SK-N-SH (cell line): Measurements from ENCODE around the gene TRIM9. TPM values are rescaled to one million over a fixed set of nuclear protein-coding genes. Genes with fewer than 3 reads are reported as not detected.

Source experiments
- CTCF ChIA-PET: fragments of 300-600, 350-600 bp; formaldehyde crosslinking; extraction: SDS; loops from one replicate; lab custom pipeline; 2021; lab: Yijun Ruan, JAX
- POLR2A ChIA-PET: fragments of 350-600 bp; sonication (Branson Sonifier 250); formaldehyde crosslinking; extraction: SDS; loops from one replicate; lab custom pipeline; 2020; ENCODE audit warnings: antibody characterized with exemption, inconsistent platforms; lab: Yijun Ruan, JAX
- DNase-seq: peaks from one replicate; pipeline ENCODE4 v3.0.0; 2012
- H2AFZ ChIP-seq: fragments of 200-600 bp; sonication (generic); 2 replicates; pipeline ENCODE4 v1.8.1; 2016; ENCODE audit warnings: antibody characterized with exemption, mild to moderate bottlenecking, low read depth
- H3F3A ChIP-seq: fragments of 200-600 bp; sonication (generic); replicated peaks from 2 replicates; pipeline ENCODE3; 2016; ENCODE audit warnings: antibody characterized with exemption, mild to moderate bottlenecking; ENCODE audit not compliant: insufficient read depth
- H3K27ac ChIP-seq, 2 experiments: fragments of 200-500 bp in 1 of 2; fragments of 200-600 bp in 1 of 2; sonication (Bioruptor generic) in 1 of 2; sonication (generic), shearing (Covaris generic) in 1 of 2; 2 replicates each; pipeline versions ENCODE4 v1.5.1 to v1.6.1; 2014 to 2016; ENCODE audit warnings: low read depth in 2 of 2, inconsistent platforms in 1 of 2, low read length in 1 of 2, mild to moderate bottlenecking in 1 of 2, mixed read lengths in 1 of 2
- H3K27me3 ChIP-seq: fragments of 200-600 bp; sonication (generic), shearing (Covaris generic); 2 replicates; pipeline ENCODE4 v1.6.1; 2016; ENCODE audit warnings: mixed run types; ENCODE audit not compliant: insufficient read depth
- H3K36me3 ChIP-seq, 2 experiments: fragments of 200-500 bp in 1 of 2; fragments of 200-600 bp in 1 of 2; sonication (Bioruptor generic) in 1 of 2; sonication (generic) in 1 of 2; replicated peaks in 1 of 2; 2 replicates each; pipeline versions ENCODE3 to v1.5.1; 2014 to 2016; ENCODE audit warnings: low read length in 1 of 2, mild to moderate bottlenecking in 1 of 2; ENCODE audit not compliant: insufficient read depth in 2 of 2, control insufficient read depth in 1 of 2
- H3K4me1 ChIP-seq, 2 experiments: fragments of 200-500 bp in 1 of 2; fragments of 200-600 bp in 1 of 2; sonication (Bioruptor generic) in 1 of 2; sonication (generic), shearing (Covaris generic) in 1 of 2; 2 replicates each; pipeline versions ENCODE4 v1.5.1 to v1.6.1; 2014 to 2016; ENCODE audit warnings: low read depth in 1 of 2, low read length in 1 of 2, mixed run types in 1 of 2; ENCODE audit not compliant: insufficient read depth in 2 of 2, control insufficient read depth in 1 of 2
- H3K4me2 ChIP-seq: fragments of 200-600 bp; sonication (generic), shearing (Covaris generic); 2 replicates; pipeline ENCODE4 v1.6.1; 2017; ENCODE audit warnings: mixed run types
- H3K4me3 ChIP-seq, 2 experiments: fragments of 200-500 bp in 1 of 2; fragments of 200-600 bp in 1 of 2; sonication (Bioruptor generic) in 1 of 2; sonication (generic), shearing (Covaris generic) in 1 of 2; 2 replicates each; pipeline versions ENCODE4 v1.5.1 to v1.8.1; 2014 to 2016; ENCODE audit warnings: low read depth in 2 of 2, inconsistent platforms in 1 of 2, low read length in 1 of 2, mild to moderate bottlenecking in 1 of 2, mixed read lengths in 1 of 2, moderate library complexity in 1 of 2
- H3K79me2 ChIP-seq: fragments of 200-600 bp; sonication (generic); 2 replicates; pipeline ENCODE4 v1.8.1; 2017; ENCODE audit warnings: mild to moderate bottlenecking; ENCODE audit not compliant: insufficient read depth
- H3K9ac ChIP-seq: fragments of 200-600 bp; sonication (generic); 2 replicates; pipeline ENCODE4 v1.6.1; 2017; ENCODE audit warnings: mixed run types
- H3K9me2 ChIP-seq: fragments of 200-600 bp; sonication (generic); 2 replicates; pipeline ENCODE4 v1.6.1; 2017; ENCODE audit warnings: mixed run types
- H3K9me3 ChIP-seq: fragments of 200-600 bp; sonication (generic); 2 replicates; pipeline ENCODE4 v1.6.1; 2017; ENCODE audit warnings: mixed run types, mild to moderate bottlenecking, moderate library complexity
- H4K20me1 ChIP-seq: fragments of 200-600 bp; sonication (generic); 2 replicates; pipeline ENCODE4 v1.6.1; 2017; ENCODE audit warnings: mild to moderate bottlenecking, mixed run types; ENCODE audit not compliant: insufficient read depth
- CHD2 ChIP-seq: fragments of 150-350 bp; IDR thresholded peaks from 2 replicates; pipeline ENCODE4 v1.6.1; 2018; ENCODE audit warnings: low read length; ENCODE audit not compliant: partially characterized antibody
- ELF1 ChIP-seq: IDR thresholded peaks from 2 replicates; pipeline ENCODE4 v1.4.0; 2012
- EP300 ChIP-seq, 2 experiments: IDR thresholded peaks; 2 replicates each; pipeline versions ENCODE4 v1.4.0 to v1.6.1; 2012; ENCODE audit warnings: borderline replicate concordance in 1 of 2, low read depth in 1 of 2, low read length in 1 of 2
- FOSL2 ChIP-seq: IDR thresholded peaks from 2 replicates; pipeline ENCODE4 v1.4.0; 2012; ENCODE audit warnings: low read depth, mild to moderate bottlenecking, moderate library complexity, borderline replicate concordance
- FOXJ3 ChIP-seq: sonication (generic); formaldehyde crosslinking; IDR thresholded peaks from 2 replicates; pipeline ENCODE4 v1.5.1; 2020; ENCODE audit warnings: mild to moderate bottlenecking, missing genetic modification reagents
- FOXM1 ChIP-seq: IDR thresholded peaks from 2 replicates; pipeline ENCODE4 v1.4.0; 2012; ENCODE audit warnings: low read depth, mild to moderate bottlenecking
- MEF2A ChIP-seq: IDR thresholded peaks from 2 replicates; pipeline ENCODE4 v1.4.0; 2012; ENCODE audit warnings: low read depth, borderline replicate concordance
- MXI1 ChIP-seq: IDR thresholded peaks from 2 replicates; pipeline ENCODE4 v1.6.1; 2012; ENCODE audit warnings: mild to moderate bottlenecking, low read depth, low read length, improper control_type of control experiment
- NRF1 ChIP-seq: IDR thresholded peaks from 2 replicates; pipeline ENCODE4 v1.6.1; 2012; ENCODE audit warnings: low read depth, mild to moderate bottlenecking, low read length
- POLR2AphosphoS5 ChIP-seq: IDR thresholded peaks from 2 replicates; pipeline ENCODE4 v1.6.1; 2012; ENCODE audit warnings: low read depth, low read length
- RAD21 ChIP-seq: IDR thresholded peaks from 2 replicates; pipeline ENCODE4 v1.6.1; 2012; ENCODE audit warnings: mild to moderate bottlenecking, low read length
- RCOR1 ChIP-seq: fragments of 150-350 bp; IDR thresholded peaks from 2 replicates; pipeline ENCODE4 v1.6.1; 2017; ENCODE audit warnings: antibody characterized with exemption, low read length
- RXRA ChIP-seq: IDR thresholded peaks from 2 replicates; pipeline ENCODE4 v1.4.0; 2012; ENCODE audit warnings: low read depth, mild to moderate bottlenecking, borderline replicate concordance
- SIN3A ChIP-seq: IDR thresholded peaks from 2 replicates; pipeline ENCODE4 v1.6.1; 2012; ENCODE audit warnings: low read depth, mild to moderate bottlenecking, low read length, moderate library complexity, borderline replicate concordance
- SMC3 ChIP-seq: IDR thresholded peaks from 2 replicates; pipeline ENCODE4 v1.6.1; 2012; ENCODE audit warnings: low read depth, low read length, improper control_type of control experiment
- TCF12 ChIP-seq: IDR thresholded peaks from 2 replicates; pipeline ENCODE4 v1.4.0; 2012
- TEAD4 ChIP-seq: IDR thresholded peaks from 2 replicates; pipeline ENCODE4 v1.4.0; 2012; ENCODE audit warnings: mild to moderate bottlenecking, borderline replicate concordance; ENCODE audit not compliant: insufficient read depth
- YY1 ChIP-seq: IDR thresholded peaks from 2 replicates; pipeline ENCODE4 v1.4.0; 2012; ENCODE audit warnings: low read depth, mild to moderate bottlenecking
- WGBS: methylation state at CpG from one replicate; pipeline ENCODE4 v1.1.6; 2017; ENCODE audit warnings: low lambda C conversion rate; 5-methylcytosine and 5-hydroxymethylcytosine counted together
- polyA plus RNA-seq, 3 experiments: library from polyadenylated mRNA; depleted of rRNA; stranded (reverse); fragments of >200 nt; gene quantifications; 2 replicates each; pipeline ENCODE4 v1.2.3, GENCODE V29; 2012
- TF ChIP-seq, protein P1 (sequence below): IDR thresholded peaks from 2 replicates; pipeline ENCODE4 v1.4.0; 2012; ENCODE audit warnings: low read depth, borderline replicate concordance
- TF ChIP-seq, protein P2 (sequence below): fragments of 200-600 bp; sonication (generic); IDR thresholded peaks from 2 replicates; pipeline ENCODE4 v1.6.1; 2017; ENCODE audit warnings: antibody characterized with exemption, mild to moderate bottlenecking, moderate library complexity
- TF ChIP-seq, protein P3 (sequence below): IDR thresholded peaks from 2 replicates; pipeline ENCODE4; 2012
- TF ChIP-seq, protein P4 (sequence below): fragments of 150-350 bp; IDR thresholded peaks from 2 replicates; pipeline ENCODE4 v1.6.1; 2017; ENCODE audit warnings: antibody characterized with exemption, low read length, low read depth, borderline replicate concordance

TRIM9 gene
- polyA plus RNA-seq, 1 of the 3 experiments (the other 2 are of a cell fraction): 3.9 TPM

DNA sequence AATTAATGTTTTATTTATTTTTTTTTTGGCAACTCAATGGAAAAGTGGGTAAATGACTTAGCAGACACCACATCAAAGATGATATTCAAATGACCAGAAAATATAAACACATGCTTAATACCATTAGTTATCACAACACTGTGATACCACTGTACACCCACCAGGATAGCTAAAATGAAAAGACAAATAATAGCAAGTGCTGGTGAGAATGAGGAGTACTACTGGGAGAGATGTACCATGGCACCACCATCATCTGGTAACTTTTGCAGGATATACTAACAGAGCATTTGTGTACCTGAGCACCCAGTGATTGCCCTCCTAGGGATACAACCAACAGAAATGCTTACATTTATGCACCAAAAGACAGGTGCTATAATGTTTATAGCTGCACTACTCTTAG, 21.9 kb downstream of the TRIM9 start:
- Histone ChIP-seq H3F3A (peaks cover 5% of the 10 kb centered on the region), H3K27me3 (no peaks in the 10 kb centered on the region), H3K79me2 (no peaks in the 10 kb centered on the region), H3K27ac (no peak overlapping the region), H3K9me2 (no peaks in the 10 kb centered on the region), H3K9ac (no peak overlapping the region), H3K4me1 (peaks cover 0 to 3% of the 10 kb centered on the region in 2 experiments; a peak in 1 of 4 replicates), H3K4me3 (no peak overlapping the region), H3K9me3 (peaks cover 6% of the 10 kb centered on the region; the same call in 1 of the 2 replicates), H2AFZ (no peak overlapping the region), H3K4me2 (no peak overlapping the region), H3K36me3 (peaks cover 0 to 5% of the 10 kb centered on the region in 2 experiments), H4K20me1 (no peaks in the 10 kb centered on the region)
- no peak for TF ChIP-seq TEAD4
- TF ChIP-seq FOXJ3: no peak
- no peak for TF ChIP-seq EP300 (IDR thresholded peaks at IDR 0.05; ENCODE audit: borderline replicate concordance in 1 of 2, low read depth in 1 of 2, low read length in 1 of 2)
- TF ChIP-seq FOXM1: no peak
- TF ChIP-seq, protein P1, sequence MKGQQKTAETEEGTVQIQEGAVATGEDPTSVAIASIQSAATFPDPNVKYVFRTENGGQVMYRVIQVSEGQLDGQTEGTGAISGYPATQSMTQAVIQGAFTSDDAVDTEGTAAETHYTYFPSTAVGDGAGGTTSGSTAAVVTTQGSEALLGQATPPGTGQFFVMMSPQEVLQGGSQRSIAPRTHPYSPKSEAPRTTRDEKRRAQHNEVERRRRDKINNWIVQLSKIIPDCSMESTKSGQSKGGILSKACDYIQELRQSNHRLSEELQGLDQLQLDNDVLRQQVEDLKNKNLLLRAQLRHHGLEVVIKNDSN: no peak
- TF ChIP-seq, protein P2, sequence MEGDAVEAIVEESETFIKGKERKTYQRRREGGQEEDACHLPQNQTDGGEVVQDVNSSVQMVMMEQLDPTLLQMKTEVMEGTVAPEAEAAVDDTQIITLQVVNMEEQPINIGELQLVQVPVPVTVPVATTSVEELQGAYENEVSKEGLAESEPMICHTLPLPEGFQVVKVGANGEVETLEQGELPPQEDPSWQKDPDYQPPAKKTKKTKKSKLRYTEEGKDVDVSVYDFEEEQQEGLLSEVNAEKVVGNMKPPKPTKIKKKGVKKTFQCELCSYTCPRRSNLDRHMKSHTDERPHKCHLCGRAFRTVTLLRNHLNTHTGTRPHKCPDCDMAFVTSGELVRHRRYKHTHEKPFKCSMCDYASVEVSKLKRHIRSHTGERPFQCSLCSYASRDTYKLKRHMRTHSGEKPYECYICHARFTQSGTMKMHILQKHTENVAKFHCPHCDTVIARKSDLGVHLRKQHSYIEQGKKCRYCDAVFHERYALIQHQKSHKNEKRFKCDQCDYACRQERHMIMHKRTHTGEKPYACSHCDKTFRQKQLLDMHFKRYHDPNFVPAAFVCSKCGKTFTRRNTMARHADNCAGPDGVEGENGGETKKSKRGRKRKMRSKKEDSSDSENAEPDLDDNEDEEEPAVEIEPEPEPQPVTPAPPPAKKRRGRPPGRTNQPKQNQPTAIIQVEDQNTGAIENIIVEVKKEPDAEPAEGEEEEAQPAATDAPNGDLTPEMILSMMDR: no peak
- no peak for TF ChIP-seq MEF2A
- TF ChIP-seq TCF12: no peak
- TF ChIP-seq FOSL2: no peak
- no peak for TF ChIP-seq MXI1
- no peak for TF ChIP-seq SMC3
- TF ChIP-seq ELF1: no peak
- DNase-seq: no peak
- ChIA-PET POLR2A (no interaction called here), CTCF (interaction anchor here (0.9 to 1.4 kb wide), 4 partner anchors 20 to 117 kb away, joined by 3 to 4 read pairs (median 3); no protein-coding TSS in a partner anchor)

DNA sequence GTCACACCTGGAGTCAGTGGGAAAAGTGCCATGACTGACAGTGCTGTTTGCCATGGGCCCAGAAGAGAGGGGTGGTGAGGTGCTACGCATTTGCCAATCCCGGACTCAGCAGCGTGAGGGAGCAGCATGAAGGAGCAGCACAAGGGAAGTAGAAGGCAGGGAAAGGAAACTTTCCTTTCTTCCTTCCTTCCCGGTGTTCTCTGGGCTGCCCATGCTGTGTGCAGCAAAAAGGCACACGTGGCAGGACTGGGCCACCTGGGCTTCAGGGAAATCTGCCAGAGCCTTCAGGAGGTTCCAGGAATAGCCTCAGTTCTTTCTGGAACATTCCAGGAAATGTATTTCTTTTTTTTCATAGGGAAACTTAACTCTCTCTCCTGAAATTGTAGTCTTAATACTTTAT, 23.0 kb downstream of the TRIM9 start:
- no peak for DNase-seq
- Histone ChIP-seq H3K4me2 (no peak overlapping the region), H2AFZ (no peak overlapping the region), H4K20me1 (no peaks in the 10 kb centered on the region), H3K4me1 (peaks cover 0 to 3% of the 10 kb centered on the region in 2 experiments; a peak in 1 of 4 replicates), H3K79me2 (no peaks in the 10 kb centered on the region), H3K9me2 (no peaks in the 10 kb centered on the region), H3K27ac (no peak overlapping the region), H3K4me3 (no peak overlapping the region), H3K9me3 (peaks cover 6% of the 10 kb centered on the region; the same call in 1 of the 2 replicates), H3K36me3 (peaks cover 0 to 5% of the 10 kb centered on the region in 2 experiments), H3K27me3 (no peaks in the 10 kb centered on the region), H3K9ac (no peak overlapping the region), H3F3A (peaks cover 5% of the 10 kb centered on the region)
- TF ChIP-seq, protein P3, sequence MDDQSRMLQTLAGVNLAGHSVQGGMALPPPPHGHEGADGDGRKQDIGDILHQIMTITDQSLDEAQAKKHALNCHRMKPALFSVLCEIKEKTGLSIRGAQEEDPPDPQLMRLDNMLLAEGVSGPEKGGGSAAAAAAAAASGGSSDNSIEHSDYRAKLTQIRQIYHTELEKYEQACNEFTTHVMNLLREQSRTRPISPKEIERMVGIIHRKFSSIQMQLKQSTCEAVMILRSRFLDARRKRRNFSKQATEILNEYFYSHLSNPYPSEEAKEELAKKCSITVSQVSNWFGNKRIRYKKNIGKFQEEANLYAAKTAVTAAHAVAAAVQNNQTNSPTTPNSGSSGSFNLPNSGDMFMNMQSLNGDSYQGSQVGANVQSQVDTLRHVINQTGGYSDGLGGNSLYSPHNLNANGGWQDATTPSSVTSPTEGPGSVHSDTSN: no peak
- no peak for TF ChIP-seq SMC3
- TF ChIP-seq SIN3A: no peak
- no peak for TF ChIP-seq TCF12
- TF ChIP-seq, protein P1: no peak
- TF ChIP-seq RCOR1: no peak
- TF ChIP-seq, protein P4, sequence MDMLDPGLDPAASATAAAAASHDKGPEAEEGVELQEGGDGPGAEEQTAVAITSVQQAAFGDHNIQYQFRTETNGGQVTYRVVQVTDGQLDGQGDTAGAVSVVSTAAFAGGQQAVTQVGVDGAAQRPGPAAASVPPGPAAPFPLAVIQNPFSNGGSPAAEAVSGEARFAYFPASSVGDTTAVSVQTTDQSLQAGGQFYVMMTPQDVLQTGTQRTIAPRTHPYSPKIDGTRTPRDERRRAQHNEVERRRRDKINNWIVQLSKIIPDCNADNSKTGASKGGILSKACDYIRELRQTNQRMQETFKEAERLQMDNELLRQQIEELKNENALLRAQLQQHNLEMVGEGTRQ: no peak
- TF ChIP-seq FOSL2: no peak
- TF ChIP-seq YY1: no peak
- no peak for TF ChIP-seq RXRA
- no peak for TF ChIP-seq ELF1
- TF ChIP-seq POLR2AphosphoS5: no peak
- no peak for TF ChIP-seq RAD21
- no peak for TF ChIP-seq CHD2
- no peak for TF ChIP-seq MEF2A
- no peak for TF ChIP-seq NRF1
- WGBS: 67% methylated on average over 4 of the region's 5 CpGs
- POLR2A ChIA-PET: no interaction called here
- CTCF ChIA-PET: interaction anchor here (1.3 kb wide), 1 partner anchor 21 kb away, joined by 4 read pairs; no protein-coding TSS in a partner anchor
